OCI-LY7 (cell line): Measurements from ENCODE around the gene GPR55. TPM values are rescaled to one million over a fixed set of nuclear protein-coding genes. Genes with fewer than 3 reads are reported as not detected.

Experiments used
- BruUV-seq: library from RNA; stranded (reverse); fragments of 400-500 nt; replicated peaks from 2 replicates; lab custom pipeline; 2021; lab: Mats Ljungman, UMichigan
- CTCF ChIA-PET: fragments of 300-600 bp; sonication (Branson Sonifier 250); formaldehyde crosslinking; loops from one replicate; lab custom pipeline; 2022; ENCODE audit warnings: antibody characterized with exemption; ENCODE audit not compliant: unreplicated experiment; lab: Charles Lee
- POLR2A ChIA-PET: fragments of 300-600 bp; sonication (Branson Sonifier 250); formaldehyde crosslinking; loops from one replicate; lab custom pipeline; 2022; ENCODE audit warnings: antibody characterized with exemption; lab: Charles Lee
- DNase-seq: peaks from one replicate; pipeline ENCODE4 v3.0.0-alpha.2; 2015; ENCODE audit warnings: low spot score
- H2AFZ ChIP-seq: fragments of 200-600 bp; sonication (generic), shearing (Covaris generic); 2 replicates; pipeline ENCODE4 v1.6.1; 2014; ENCODE audit warnings: mild to moderate bottlenecking, antibody characterized with exemption, low read length, moderate library complexity
- H3K27ac ChIP-seq: fragments of 200-600 bp; sonication (generic); 2 replicates; pipeline ENCODE4 v1.5.1; 2014; ENCODE audit warnings: mixed run types, low read depth, mild to moderate bottlenecking, moderate library complexity, low read length, inconsistent platforms; ENCODE audit not compliant: poor library complexity, severe bottlenecking
- H3K36me3 ChIP-seq: fragments of 200-600 bp; sonication (generic); 2 replicates; pipeline ENCODE4 v1.6.1; 2014; ENCODE audit warnings: mild to moderate bottlenecking, antibody characterized with exemption, low read length, moderate library complexity, mixed read lengths; ENCODE audit not compliant: insufficient read depth
- H3K4me1 ChIP-seq: fragments of 200-600 bp; sonication (generic); 2 replicates; pipeline ENCODE4 v1.5.1; 2014; ENCODE audit warnings: mild to moderate bottlenecking, low read length; ENCODE audit not compliant: insufficient read depth, poor library complexity, severe bottlenecking
- H3K4me2 ChIP-seq: fragments of 200-600 bp; sonication (generic); 2 replicates; pipeline ENCODE4 v1.6.1; 2014; ENCODE audit warnings: mild to moderate bottlenecking, low read length
- H3K4me3 ChIP-seq: fragments of 200-600 bp; sonication (generic); 2 replicates; pipeline ENCODE4 v1.5.1; 2014; ENCODE audit warnings: mild to moderate bottlenecking, low read depth, low read length; ENCODE audit not compliant: poor library complexity, severe bottlenecking
- H3K79me2 ChIP-seq: fragments of 200-600 bp; sonication (generic); 2 replicates; pipeline ENCODE4 v1.6.1; 2016; ENCODE audit warnings: low read depth, mild to moderate bottlenecking, low read length, moderate library complexity, mixed read lengths; ENCODE audit not compliant: insufficient read depth
- H3K9me2 ChIP-seq: fragments of 200-600 bp; sonication (generic); 2 replicates; pipeline ENCODE4 v1.6.1; 2016; ENCODE audit warnings: mild to moderate bottlenecking, low read length, mixed read lengths; ENCODE audit not compliant: insufficient read depth
- H3K9me3 ChIP-seq: fragments of 200-600 bp; sonication (generic); 2 replicates; pipeline ENCODE4 v1.6.1; 2014; ENCODE audit warnings: mild to moderate bottlenecking, mixed run types, low read length, mixed read lengths
- H4K20me1 ChIP-seq: fragments of 200-600 bp; sonication (generic); 2 replicates; pipeline ENCODE4 v1.6.1; 2014; ENCODE audit warnings: mild to moderate bottlenecking, antibody characterized with exemption, low read length, moderate library complexity, mixed read lengths; ENCODE audit not compliant: insufficient read depth
- EZH2phosphoT487 ChIP-seq: fragments of 200-600 bp; sonication (generic); IDR thresholded peaks from 2 replicates; pipeline ENCODE4 v1.6.1; 2018; ENCODE audit warnings: low read depth, borderline replicate concordance, mild to moderate bottlenecking, mixed run types, antibody characterized with exemption, low read length, moderate library complexity, mixed read lengths
- intact Hi-C: fragments of 100-400 bp; cut with micrococcal nuclease; formaldehyde crosslinking; loops from one replicate; pipeline ENCODE4 v1.10.0; 2022; ENCODE audit not compliant: unreplicated experiment
- total RNA-seq, 2 experiments: library from RNA; depleted of rRNA in 1 of 2; stranded (reverse); fragments of >200 nt in 1 of 2; shearing (Covaris generic) in 1 of 2; gene quantifications; 2 replicates each; pipeline ENCODE4 v1.2.3, GENCODE V29; 2014 to 2022
- TF ChIP-seq, protein P1 (sequence below): fragments of 200-600 bp; sonication (generic); conservative IDR thresholded peaks from 2 replicates; pipeline ENCODE4 v1.5.1; 2014; ENCODE audit warnings: mild to moderate bottlenecking, antibody characterized with exemption, low read length, moderate library complexity, mixed read lengths

GPR55 gene
- total RNA-seq, 2 experiments from 2014 or later: 0.22 TPM; not detected in 1

- Histone ChIP-seq H3K27ac (no peak overlapping the region), H4K20me1 (no peaks in the 10 kb centered on the region), H3K36me3 (no peaks in the 10 kb centered on the region), H2AFZ (no peak overlapping the region), H3K9me3 (no peaks in the 10 kb centered on the region), H3K4me3 (no peak overlapping the region), H3K79me2 (no peaks in the 10 kb centered on the region), H3K4me1 (no peaks in the 10 kb centered on the region), H3K9me2 (no peaks in the 10 kb centered on the region), H3K4me2 (no peak overlapping the region)
- intact Hi-C loops: no loop called here
- ChIA-PET POLR2A (no interaction called here), CTCF (no interaction called here)
- TF ChIP-seq EZH2phosphoT487: no peak
- TF ChIP-seq, protein P1, sequence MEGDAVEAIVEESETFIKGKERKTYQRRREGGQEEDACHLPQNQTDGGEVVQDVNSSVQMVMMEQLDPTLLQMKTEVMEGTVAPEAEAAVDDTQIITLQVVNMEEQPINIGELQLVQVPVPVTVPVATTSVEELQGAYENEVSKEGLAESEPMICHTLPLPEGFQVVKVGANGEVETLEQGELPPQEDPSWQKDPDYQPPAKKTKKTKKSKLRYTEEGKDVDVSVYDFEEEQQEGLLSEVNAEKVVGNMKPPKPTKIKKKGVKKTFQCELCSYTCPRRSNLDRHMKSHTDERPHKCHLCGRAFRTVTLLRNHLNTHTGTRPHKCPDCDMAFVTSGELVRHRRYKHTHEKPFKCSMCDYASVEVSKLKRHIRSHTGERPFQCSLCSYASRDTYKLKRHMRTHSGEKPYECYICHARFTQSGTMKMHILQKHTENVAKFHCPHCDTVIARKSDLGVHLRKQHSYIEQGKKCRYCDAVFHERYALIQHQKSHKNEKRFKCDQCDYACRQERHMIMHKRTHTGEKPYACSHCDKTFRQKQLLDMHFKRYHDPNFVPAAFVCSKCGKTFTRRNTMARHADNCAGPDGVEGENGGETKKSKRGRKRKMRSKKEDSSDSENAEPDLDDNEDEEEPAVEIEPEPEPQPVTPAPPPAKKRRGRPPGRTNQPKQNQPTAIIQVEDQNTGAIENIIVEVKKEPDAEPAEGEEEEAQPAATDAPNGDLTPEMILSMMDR: no peak
- DNase-seq: no peak
- BruUV-seq: no TSS peak
Measured at GRCh38 chr2:230960026-230960425, 35.0 kb upstream of the GPR55 start.

- H3K9me2 ChIP-seq: no peaks in the 10 kb centered on the region
- no peaks in the 10 kb centered on the region for H3K79me2 ChIP-seq
- no peak overlapping the region for H2AFZ ChIP-seq
- no peaks in the 10 kb centered on the region for H3K4me1 ChIP-seq
- BruUV-seq: no TSS peak
- intact Hi-C loops: no loop called here
- no peak for TF ChIP-seq EZH2phosphoT487
- TF ChIP-seq, protein P1: no peak
- CTCF ChIA-PET: no interaction called here
- no peak for DNase-seq
- H3K36me3 ChIP-seq: no peaks in the 10 kb centered on the region
- no peak overlapping the region for H3K4me2 ChIP-seq
- H4K20me1 ChIP-seq: no peaks in the 10 kb centered on the region
- no peak overlapping the region for H3K27ac ChIP-seq
- H3K4me3 ChIP-seq: no peak overlapping the region
- POLR2A ChIA-PET: interaction anchor here (0.5 to 0.8 kb wide), 2 partner anchors 10 to 670 kb away, joined by 3 to 4 read pairs; no protein-coding TSS in a partner anchor
- H3K9me3 ChIP-seq: no peaks in the 10 kb centered on the region
Measured at GRCh38 chr2:230958820-230959756, 34.0 kb upstream of the GPR55 start.
